ENCODE measurements around the gene BCAR3. TPM values are rescaled to one million over a fixed set of nuclear protein-coding genes. Genes with fewer than 3 reads are reported as not detected.

Gene BCAR3
- total RNA-seq, 1 donor from 2014 or later, result 53.8 TPM

GRCh38 chr1:93616996-93617669, 64.5 kb downstream of the BCAR3 start:
- DNase-seq (ENCODE audit: low read depth, low spot score), result peak; percentile 61

GRCh38 chr1:93616221-93616995, 65.2 kb downstream of the BCAR3 start:
- no peak for DNase-seq (ENCODE audit: low read depth, low spot score)

GRCh38 chr1:93615582-93616150, 66.0 kb downstream of the BCAR3 start:
- no peak for DNase-seq (ENCODE audit: low read depth, low spot score)

- no peak for DNase-seq (ENCODE audit: low read depth, low spot score)
Measured at GRCh38 chr1:93614986-93615581, 66.6 kb downstream of the BCAR3 start.

GRCh38 chr1:93614541-93614940, 67.1 kb downstream of the BCAR3 start:
- DNase-seq (ENCODE audit: low read depth, low spot score), result no peak

GRCh38 chr1:93613898-93614297, 67.7 kb downstream of the BCAR3 start:
- no peak for DNase-seq (ENCODE audit: low read depth, low spot score)

GRCh38 chr1:93612510-93612909, 69.1 kb downstream of the BCAR3 start:
- DNase-seq (ENCODE audit: low read depth, low spot score), result no peak

- DNase-seq (ENCODE audit: low read depth, low spot score), result no peak
Measured at GRCh38 chr1:93611668-93612067, 70.0 kb downstream of the BCAR3 start.

GRCh38 chr1:93609536-93609935, 72.1 kb downstream of the BCAR3 start:
- no peak for DNase-seq (ENCODE audit: low read depth, low spot score)

GRCh38 chr1:93608187-93609109, 73.2 kb downstream of the BCAR3 start:
- no peak for DNase-seq (ENCODE audit: low read depth, low spot score)

- DNase-seq (ENCODE audit: low read depth, low spot score), result no peak
Measured at GRCh38 chr1:93607814-93608186, 73.8 kb downstream of the BCAR3 start.

GRCh38 chr1:93605812-93606512, 75.7 kb downstream of the BCAR3 start:
- no peak for DNase-seq (ENCODE audit: low read depth, low spot score)

- DNase-seq (ENCODE audit: low read depth, low spot score), result no peak
Measured at GRCh38 chr1:93605026-93605568, 76.5 kb downstream of the BCAR3 start.

- DNase-seq (ENCODE audit: low read depth, low spot score), result no peak
Measured at GRCh38 chr1:93604411-93604810, 77.2 kb downstream of the BCAR3 start.

- no peak for DNase-seq (ENCODE audit: low read depth, low spot score)
Measured at GRCh38 chr1:93603601-93604000, 78.0 kb downstream of the BCAR3 start.

- DNase-seq (ENCODE audit: low read depth, low spot score), result no peak
Measured at GRCh38 chr1:93603106-93603505, 78.5 kb downstream of the BCAR3 start.

GRCh38 chr1:93602101-93602500, 79.5 kb downstream of the BCAR3 start:
- no peak for DNase-seq (ENCODE audit: low read depth, low spot score)

GRCh38 chr1:93601686-93602085, 80.0 kb downstream of the BCAR3 start:
- no peak for DNase-seq (ENCODE audit: low read depth, low spot score)

- DNase-seq (ENCODE audit: low read depth, low spot score), result no peak
Measured at GRCh38 chr1:93600663-93601062, 81.0 kb downstream of the BCAR3 start.

GRCh38 chr1:93599479-93599878, 82.2 kb downstream of the BCAR3 start:
- no peak for DNase-seq (ENCODE audit: low read depth, low spot score)

All from pulmonary artery endothelial cell (primary cell).